PC-9 (cell line): ENCODE measurements around the gene SDCBP2. TPM values are rescaled to one million over a fixed set of nuclear protein-coding genes. Genes with fewer than 3 reads are reported as not detected.

Source experiments
- Bru-seq: library from RNA; stranded (reverse); fragments of 400-500 nt; gene quantifications from one replicate; lab custom pipeline; 2021; lab: Mats Ljungman, UMichigan
- BruChase-seq, 2 experiments: library from RNA; stranded (reverse); fragments of 400-500 nt; gene quantifications; one replicate each; lab custom pipeline; 2021; lab: Mats Ljungman, UMichigan
- BruUV-seq: library from RNA; stranded (reverse); fragments of 400-500 nt; replicated peaks from 2 replicates; lab custom pipeline; 2021; lab: Mats Ljungman, UMichigan
- CTCF ChIA-PET: fragments of 300-600 bp; sonication (Branson Sonifier 250); formaldehyde crosslinking; loops from one replicate; lab custom pipeline; 2022; ENCODE audit warnings: antibody characterized with exemption; lab: Charles Lee
- POLR2A ChIA-PET: fragments of 300-600 bp; sonication (Branson Sonifier 250); formaldehyde crosslinking; loops from one replicate; lab custom pipeline; 2022; ENCODE audit warnings: antibody characterized with exemption; ENCODE audit not compliant: unreplicated experiment; lab: Charles Lee
- DNase-seq, 2 experiments: peaks; one replicate each; pipeline versions ENCODE4 v3.0.0 to v3.0.0-alpha.2; 2015 to 2022; ENCODE audit warnings: mixed read lengths in 1 of 2
- H2AFZ ChIP-seq: fragments of 200-600 bp; sonication (generic); 2 replicates; pipeline ENCODE4 v1.8.1; 2017; ENCODE audit warnings: antibody characterized with exemption
- H3F3A ChIP-seq: fragments of 200-600 bp; sonication (generic); 2 replicates; pipeline ENCODE4 v1.8.1; 2017; ENCODE audit warnings: antibody characterized with exemption, mild to moderate bottlenecking, low read depth; ENCODE audit not compliant: insufficient read depth
- H3K27ac ChIP-seq: fragments of 200-600 bp; sonication (generic); 2 replicates; pipeline ENCODE4 v1.6.1; 2016; ENCODE audit warnings: mixed run types
- H3K27me3 ChIP-seq: fragments of 200-600 bp; sonication (generic); 2 replicates; pipeline ENCODE4 v1.6.1; 2016; ENCODE audit warnings: low read depth, mixed run types; ENCODE audit not compliant: insufficient read depth
- H3K36me3 ChIP-seq: fragments of 200-600 bp; sonication (generic); 2 replicates; pipeline ENCODE4 v1.6.1; 2016; ENCODE audit warnings: low read depth, mixed run types
- H3K4me1 ChIP-seq: fragments of 200-600 bp; sonication (generic); replicated peaks from 2 replicates; pipeline ENCODE4 v1.6.1; 2016; ENCODE audit warnings: mixed run types; ENCODE audit not compliant: insufficient read depth
- H3K4me2 ChIP-seq: fragments of 200-600 bp; sonication (generic); 2 replicates; pipeline ENCODE4 v1.6.1; 2017; ENCODE audit warnings: mixed run types
- H3K4me3 ChIP-seq: fragments of 200-600 bp; sonication (generic); 2 replicates; pipeline ENCODE4 v1.6.1; 2016; ENCODE audit warnings: mixed run types
- H3K79me2 ChIP-seq: fragments of 200-600 bp; sonication (generic); 2 replicates; pipeline ENCODE4 v1.6.1; 2017; ENCODE audit warnings: low read depth, mixed run types
- H3K9me2 ChIP-seq: fragments of 200-600 bp; sonication (generic); 2 replicates; pipeline ENCODE4 v1.8.1; 2017; ENCODE audit warnings: mild to moderate bottlenecking; ENCODE audit not compliant: insufficient read depth
- H3K9me3 ChIP-seq: fragments of 200-600 bp; sonication (generic); 2 replicates; pipeline ENCODE4 v1.8.1; 2016; ENCODE audit warnings: low read depth; ENCODE audit not compliant: insufficient read depth
- H4K20me1 ChIP-seq: fragments of 200-600 bp; sonication (generic); 2 replicates; pipeline ENCODE4 v1.8.1; 2017; ENCODE audit not compliant: insufficient read depth
- CTCF ChIP-seq: fragments of 200-600 bp; sonication (generic); conservative IDR thresholded peaks from 2 replicates; pipeline ENCODE4 v1.6.1; 2017; ENCODE audit warnings: mixed run types, antibody characterized with exemption, mild to moderate bottlenecking, moderate library complexity
- EZH2 ChIP-seq: fragments of 200-600 bp; sonication (generic); IDR thresholded peaks from 2 replicates; pipeline ENCODE4 v1.8.0; 2017; ENCODE audit warnings: antibody characterized with exemption, low read depth
- intact Hi-C: fragments of 100-400 bp; cut with micrococcal nuclease; formaldehyde crosslinking; loops from one replicate; pipeline ENCODE4 v1.10.0; 2022; ENCODE audit not compliant: unreplicated experiment
- long read RNA-seq: library from polyadenylated mRNA; stranded (forward); transcript quantifications from one replicate; pipeline ENCODE4 v2.0.0, GENCODE V29; 2022
- total RNA-seq: library from RNA; stranded (reverse); gene quantifications from 2 replicates; pipeline ENCODE4 v1.2.3, GENCODE V29; 2021

The SDCBP2 gene
- total RNA-seq = 12.3 and 14.8 TPM in 2 replicates
- percentile 54 among the genes with signal in this experiment for Bru-seq, nascent RNA
- BruChase-seq, experiment 1, labeled RNA remaining after a 2-hour chase = percentile 61 among the genes with signal in this experiment
- BruChase-seq, experiment 2, labeled RNA remaining after a 6-hour chase = percentile 68 among the genes with signal in this experiment
- long read RNA-seq, transcript SDCBP2-202 (9 exons, 1,519 nt) = major isoform, 34 of 50 reads
- long read RNA-seq, partial matches to known transcripts = 0 of 50 reads
- long read RNA-seq, other reads (novel, unspliced or antisense) = 16 of 50 reads

- Histone ChIP-seq H3K4me1 (peaks cover 53% of the 10 kb centered on the region), H3K27me3 (no peaks in the 10 kb centered on the region), H3K9me2 (no peaks in the 10 kb centered on the region), H3K9me3 (no peaks in the 10 kb centered on the region), H3K27ac (peak within 1 kb of the TSS; percentile 79), H3F3A (peaks cover 30% of the 10 kb centered on the region; the same call in 1 of the 2 replicates), H3K4me3 (peak within 1 kb of the TSS; percentile 41), H3K36me3 (peaks cover 19% of the 10 kb centered on the region; the same call in 1 of the 2 replicates), H4K20me1 (peaks cover 5% of the 10 kb centered on the region; the same call in 1 of the 2 replicates), H2AFZ (no peak within 1 kb of the TSS), H3K4me2 (peak within 1 kb of the TSS; percentile 79), H3K79me2 (peaks cover 65% of the 10 kb centered on the region)
- DNase-seq = peak; percentile 92 to 93
- CTCF ChIA-PET = interaction anchor here (0.5 to 1.0 kb wide), 2 partner anchors 49 to 510 kb away, joined by 3 to 6 read pairs; no protein-coding TSS in a partner anchor
- POLR2A ChIA-PET = interaction anchor here (0.6 kb wide), 1 partner anchor 87 kb away, joined by 4 read pairs; no protein-coding TSS in a partner anchor
- TF ChIP-seq EZH2 = no peak
- no peak for TF ChIP-seq CTCF
- TSS peak; percentile 15 for BruUV-seq
- intact Hi-C loops = loop anchor here (1.0 to 10.0 kb wide), 6 partner anchors 48 to 476 kb away; no protein-coding TSS in a partner anchor
Observed at GRCh38 chr20:1328680-1329330, at the start of gene SDCBP2. Gene SDCBP2, minus strand, starts transcription at chr20:1329139. Its CDS starts 8,723 bp downstream, at chr20:1320416.

GRCh38 chr20:1378735-1379125, 49.8 kb upstream of the SDCBP2 start:
- no peak for DNase-seq
- Histone ChIP-seq H3K4me2 (peak overlapping the region; percentile 46; the same call in 1 of the 2 replicates), H3K9me3 (no peaks in the 10 kb centered on the region; the same call in 1 of the 2 replicates), H3K4me1 (peaks cover 31% of the 10 kb centered on the region), H3K9me2 (no peaks in the 10 kb centered on the region), H3K27ac (peak overlapping the region; percentile 51), H3K79me2 (peaks cover 100% of the 10 kb centered on the region), H3F3A (peaks cover 43% of the 10 kb centered on the region), H3K27me3 (no peaks in the 10 kb centered on the region), H3K4me3 (no peak overlapping the region), H3K36me3 (0 out of 2 replicates have a peak, but pooled peaks cover 22% of the 10 kb centered on the region), H2AFZ (no peak overlapping the region), H4K20me1 (peaks cover 85% of the 10 kb centered on the region)
- TF ChIP-seq EZH2 (no peak), CTCF (no peak)
- ChIA-PET POLR2A (no interaction called here), CTCF (no interaction called here)
- BruUV-seq = no TSS peak
- intact Hi-C loops = loop anchor here (2.0 to 5.0 kb wide), 2 partner anchors 51 to 58 kb away; partner anchors contain the start of gene SDCBP2
